B cell (primary cell): ENCODE data around the gene PCLO.

Experiments
- CTCF ChIP-seq: fragments of 200-600 bp; IDR thresholded peaks from one replicate; pipeline ENCODE4 v1.8.0; 2022; ENCODE audit warnings: antibody characterized with exemption, mild to moderate bottlenecking
- EZH2 ChIP-seq: IDR thresholded peaks from 2 replicates; pipeline ENCODE4 v1.6.1; 2012; ENCODE audit warnings: borderline replicate concordance, low read depth, mild to moderate bottlenecking, moderate library complexity, low read length; ENCODE audit not compliant: insufficient read depth, poor library complexity, severe bottlenecking

DNA sequence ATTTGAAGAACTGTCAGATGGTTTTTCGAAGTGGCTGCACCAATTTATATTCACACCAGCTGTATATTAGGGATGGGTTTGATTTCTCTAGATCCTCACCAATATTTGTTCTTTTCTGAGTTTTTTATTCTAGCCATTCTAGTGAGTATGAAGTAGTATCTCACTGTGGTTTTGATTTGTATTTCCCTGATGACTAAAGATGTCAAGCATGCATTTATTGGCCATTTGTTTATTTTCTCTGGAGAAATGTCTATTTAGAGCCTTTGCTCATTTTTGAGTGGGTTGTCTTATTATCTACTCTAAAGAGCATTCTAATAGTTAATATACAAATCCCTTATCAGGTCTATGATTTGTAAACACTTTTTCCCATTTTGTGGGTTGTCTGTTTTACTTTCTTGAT, 123.9 kb downstream of the PCLO start:
- no peak for TF ChIP-seq CTCF
- no peak for TF ChIP-seq EZH2
